Transverse colon (tissue), 4 donors: ENCODE data around the gene GRAMD1C. TPM values are rescaled to one million over a fixed set of nuclear protein-coding genes. Genes with fewer than 3 reads are reported as not detected.
A peak's percentile ranks its signal among the peaks of the same experiment; 100 is the strongest.

ENCODE experiments used
- DNase-seq: peaks from one replicate; pipeline ENCODE4 v3.0.0-alpha.2; 2019
- H3K27ac ChIP-seq, 4 donors: fragments of 200-600 bp; sonication (generic); 2 replicates each; pipeline ENCODE4 v1.5.1; 2016 to 2018; ENCODE audit warnings: inconsistent platforms in 4 of 4
- H3K27me3 ChIP-seq: fragments of 200-600 bp; sonication (generic); 2 replicates; pipeline ENCODE4 v1.5.1; 2017; ENCODE audit warnings: inconsistent platforms
- H3K36me3 ChIP-seq, 4 donors: fragments of 200-600 bp; sonication (generic); 2 replicates each; pipeline ENCODE4 v1.5.1; 2017 to 2019; ENCODE audit warnings: inconsistent platforms in 4 of 4
- H3K4me1 ChIP-seq, 4 donors: fragments of 200-600 bp; sonication (generic); 2 replicates each; pipeline ENCODE4 v1.5.1; 2017 to 2020; ENCODE audit warnings: inconsistent platforms in 4 of 4
- H3K4me3 ChIP-seq, 4 donors: fragments of 200-600 bp; sonication (generic); 1 replicate in 1 of 4; 2 replicates in 3 of 4; pipeline versions ENCODE4 v1.5.1 to v1.6.1; 2017 to 2019; ENCODE audit warnings: inconsistent platforms in 4 of 4
- H3K9me3 ChIP-seq, 2 donors: fragments of 200-600 bp; sonication (generic); 2 replicates each; pipeline ENCODE4 v1.5.1; 2017 to 2019; ENCODE audit warnings: inconsistent platforms in 2 of 2
- CTCF ChIP-seq, 5 experiments: fragments of 200-600 bp in 3 of 5; fragments of 450-650 bp in 2 of 5; sonication (generic) in 3 of 5; IDR thresholded peaks; 1 replicate in 2 of 5; 2 replicates in 3 of 5; pipeline ENCODE4 v1.5.1; 2016 to 2017; ENCODE audit warnings: antibody characterized with exemption in 5 of 5, inconsistent platforms in 3 of 5, mild to moderate bottlenecking in 2 of 5, moderate library complexity in 1 of 5
- EP300 ChIP-seq: sonication (generic); formaldehyde crosslinking; IDR thresholded peaks from one replicate; pipeline ENCODE4 v1.6.1; 2017; ENCODE audit warnings: antibody characterized with exemption, low read depth
- POLR2A ChIP-seq: fragments of 450-650 bp; IDR thresholded peaks from one replicate; pipeline ENCODE4 v1.6.1; 2016; ENCODE audit warnings: antibody characterized with exemption, mild to moderate bottlenecking, moderate library complexity
- POLR2AphosphoS5 ChIP-seq, 3 donors: sonication (generic); formaldehyde crosslinking; IDR thresholded peaks; one replicate each; pipeline ENCODE4 v1.6.1; 2016; ENCODE audit warnings: antibody characterized with exemption in 3 of 3
- WGBS, 2 donors: methylation state at CpG; one replicate each; pipeline ENCODE4 v1.1.5; 2018; ENCODE audit warnings: low coverage in 1 of 2; 5-methylcytosine and 5-hydroxymethylcytosine counted together
- in situ Hi-C, 4 donors: fragments of 200-750 bp; cut with MboI; loops; one replicate each; pipeline versions ENCODE4 v1.15.0 to v1.15.1; 2017; ENCODE audit warnings: low sequenced_read_pairs in 3 of 4, low pct_ligation_motif_present in 1 of 4, low pct_unique_long_range_greater_than_20kb in 1 of 4
- intact Hi-C: fragments of 100-400 bp; cut with DNase I; formaldehyde crosslinking; loops from one replicate; pipeline ENCODE4 v1.15.1; 2023; ENCODE audit warnings: low total_unique reads
- total RNA-seq, 4 donors: library from RNA; depleted of rRNA; stranded (reverse); fragments of >200 nt; gene quantifications; one replicate each; pipeline ENCODE4 v1.1.0, GENCODE V29; 2016

Gene GRAMD1C
- total RNA-seq, 4 donors from 2014 or later, result 2.6 to 24.5 (median 13.3) TPM

- no peak for DNase-seq
- Histone ChIP-seq H3K4me1 (peaks cover 0 to 8% (median 4%) of the 10 kb centered on the region in 4 donors), H3K9me3 (no peaks in the 10 kb centered on the region), H3K27ac (no peak overlapping the region), H3K36me3 (peaks cover 0 to 59% (median 28%) of the 10 kb centered on the region in 4 donors), H3K27me3 (no peaks in the 10 kb centered on the region), H3K4me3 (no peak overlapping the region)
- WGBS, 2 donors, result 84 to 93% methylated on average over 3 of the region's 3 CpGs
- in situ Hi-C loops, result no loop called here
- intact Hi-C loops, result no loop called here
- TF ChIP-seq POLR2AphosphoS5 (IDR thresholded peaks at IDR 0.05) (no peak), CTCF (IDR thresholded peaks at IDR 0.05) (no peak), POLR2A (no peak), EP300 (no peak)
These were observed 35.7 kb upstream of the GRAMD1C start for GRCh38 chr3:113802795-113803455.

GRCh38 chr3:113804661-113805060 lies 33.9 kb upstream of the GRAMD1C start:
- Histone ChIP-seq H3K9me3 (no peaks in the 10 kb centered on the region), H3K27ac (peak overlapping the region in 1 of 4 donors; percentile 33), H3K4me1 (peaks cover 0 to 8% (median 4%) of the 10 kb centered on the region in 4 donors), H3K27me3 (no peaks in the 10 kb centered on the region), H3K36me3 (peaks cover 0 to 52% (median 24%) of the 10 kb centered on the region in 4 donors), H3K4me3 (no peak overlapping the region)
- intact Hi-C loops (no loop called here), in situ Hi-C loops (no loop called here)
- no peak for DNase-seq
- WGBS, 2 donors, result 56 to 58% methylated on average over 4 of the region's 4 CpGs
- TF ChIP-seq POLR2A (no peak), CTCF (IDR thresholded peaks at IDR 0.05) (no peak), POLR2AphosphoS5 (IDR thresholded peaks at IDR 0.05) (no peak), EP300 (no peak)

DNA sequence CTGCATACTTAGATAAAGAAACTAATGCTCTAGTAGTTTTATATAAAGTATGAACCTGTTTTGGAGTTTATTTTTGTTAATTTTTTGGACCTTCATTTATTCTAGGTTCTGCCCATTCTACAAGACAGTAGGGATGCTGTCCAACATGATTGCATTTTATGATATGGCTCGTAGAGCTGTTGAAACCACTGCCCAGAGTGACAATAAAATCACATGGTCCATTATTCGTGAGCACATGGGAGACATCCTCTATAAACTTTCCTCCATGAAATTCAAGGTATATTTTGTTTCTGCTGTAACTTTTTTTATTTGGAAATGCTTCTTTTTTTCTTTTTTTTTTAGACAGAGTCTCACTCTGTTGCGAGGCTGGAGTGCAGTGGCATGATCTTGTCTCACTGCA lies 33.3 kb upstream of the GRAMD1C start:
- Histone ChIP-seq H3K27ac (no peak overlapping the region), H3K27me3 (no peaks in the 10 kb centered on the region), H3K4me3 (no peak overlapping the region), H3K4me1 (peaks cover 0 to 8% (median 4%) of the 10 kb centered on the region in 4 donors), H3K9me3 (no peaks in the 10 kb centered on the region), H3K36me3 (peaks cover 0 to 49% (median 24%) of the 10 kb centered on the region in 4 donors)
- in situ Hi-C loops, result no loop called here
- TF ChIP-seq POLR2AphosphoS5 (IDR thresholded peaks at IDR 0.05) (no peak), POLR2A (no peak), EP300 (no peak), CTCF (IDR thresholded peaks at IDR 0.05) (no peak)
- WGBS, 2 donors, result 39 to 74% methylated on average over 3 of the region's 3 CpGs
- DNase-seq, result no peak
- intact Hi-C loops, result no loop called here

GRCh38 chr3:113812854-113813253 lies 25.7 kb upstream of the GRAMD1C start:
- no peak for TF ChIP-seq POLR2A
- TF ChIP-seq POLR2AphosphoS5 (IDR thresholded peaks at IDR 0.05), result no peak
- no peak for TF ChIP-seq CTCF (IDR thresholded peaks at IDR 0.05)
- TF ChIP-seq EP300, result no peak
- 87 to 97% methylated on average over 3 of the region's 3 CpGs for WGBS, 2 donors
- Histone ChIP-seq H3K4me1 (no peaks in the 10 kb centered on the region), H3K27me3 (no peaks in the 10 kb centered on the region), H3K36me3 (peaks cover 0 to 22% (median 8%) of the 10 kb centered on the region in 4 donors), H3K9me3 (no peaks in the 10 kb centered on the region), H3K27ac (no peak overlapping the region), H3K4me3 (no peak overlapping the region)
- intact Hi-C loops (no loop called here), in situ Hi-C loops (no loop called here)
- no peak for DNase-seq
